Activated CD4-positive, alpha-beta T cell treated with anti-CD3 and anti-CD28 coated beads, Interleukin-2, amount 50 U/mL, for 16 hours (primary cell): ENCODE measurements around the gene ARHGAP30.
"Not testable (repeated sequence)": the region's sequence is repeated elsewhere in the genome, so short reads cannot be mapped to it uniquely, and the experiment has no call there.

Experiments
- DNase-seq: peaks from one replicate; pipeline ENCODE4 v3.0.0-alpha.2; 2020

Gene ARHGAP30

GRCh38 chr1:161068306-161069234, 1.1 kb downstream of the ARHGAP30 start:
- peak; percentile 90 for DNase-seq

- peak; percentile 49 for DNase-seq
Observed at GRCh38 chr1:161066694-161067093, 3.0 kb downstream of the ARHGAP30 start.

- not testable (repeated sequence) for DNase-seq
Observed at GRCh38 chr1:161065681-161066080, 4.0 kb downstream of the ARHGAP30 start.

DNA sequence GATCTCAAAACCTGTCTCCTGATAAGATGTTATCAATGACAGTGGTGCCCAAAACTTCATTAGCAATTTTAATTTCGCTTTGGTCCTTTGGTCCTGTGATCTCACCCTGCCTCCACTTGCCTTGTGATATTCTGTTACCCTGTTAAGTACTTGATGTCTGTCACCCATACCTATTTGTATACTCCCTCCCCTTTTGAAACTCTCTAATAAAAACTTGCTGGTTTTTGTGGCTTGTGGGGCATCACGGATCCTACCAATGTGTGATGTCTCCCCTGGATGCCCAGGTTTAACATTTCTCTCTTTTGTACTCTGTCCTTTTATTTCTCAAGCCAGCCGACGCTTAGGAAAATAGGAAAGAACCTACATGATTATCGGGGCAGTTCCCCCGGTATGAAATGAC, 5.8 kb downstream of the ARHGAP30 start:
- not testable (repeated sequence) for DNase-seq

GRCh38 chr1:161061419-161061818, 8.3 kb downstream of the ARHGAP30 start:
- no peak for DNase-seq

GRCh38 chr1:161059293-161059692, 10.4 kb downstream of the ARHGAP30 start:
- DNase-seq = no peak

DNA sequence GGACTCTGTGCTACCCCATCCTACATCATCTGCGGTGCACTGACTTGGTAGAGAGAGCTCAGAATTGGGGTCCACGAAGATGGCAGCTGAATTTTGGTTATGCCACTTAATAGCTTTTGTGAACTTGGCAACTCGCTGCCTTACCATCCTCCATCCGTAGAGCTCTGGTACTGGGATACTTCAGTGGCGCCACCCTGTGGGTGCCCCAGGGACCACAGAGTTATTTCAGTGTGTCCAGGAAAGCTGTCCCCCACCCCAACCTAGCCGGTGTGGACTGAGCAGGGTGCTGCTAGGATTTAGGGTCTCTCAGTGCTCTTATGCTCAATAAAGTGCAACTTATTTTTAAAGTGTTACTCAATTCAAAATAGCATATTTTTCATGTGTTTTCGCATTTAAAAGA, 14.9 kb downstream of the ARHGAP30 start:
- no peak for DNase-seq

- no peak for DNase-seq
Observed at GRCh38 chr1:161054232-161054631, 15.5 kb downstream of the ARHGAP30 start.

DNA sequence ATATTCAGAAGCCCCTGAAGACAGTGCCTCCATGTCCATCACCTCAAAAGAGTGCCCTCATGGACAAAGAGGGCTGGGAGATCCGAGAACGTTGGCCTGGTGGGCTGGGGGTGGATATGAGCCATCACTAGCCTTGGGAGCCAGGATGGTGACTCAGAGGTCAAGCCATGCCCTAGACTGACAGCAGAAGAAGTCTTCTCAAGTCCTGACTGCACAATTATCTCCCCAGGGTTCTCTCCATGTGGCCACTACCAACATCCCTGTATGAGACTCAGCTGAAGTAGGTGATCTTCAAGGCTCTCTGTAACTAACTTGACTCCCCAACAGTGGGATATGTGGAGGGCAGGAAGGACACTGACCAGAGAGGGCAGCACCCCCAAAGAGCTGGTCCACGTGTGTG, 16.8 kb downstream of the ARHGAP30 start:
- no peak for DNase-seq

DNA sequence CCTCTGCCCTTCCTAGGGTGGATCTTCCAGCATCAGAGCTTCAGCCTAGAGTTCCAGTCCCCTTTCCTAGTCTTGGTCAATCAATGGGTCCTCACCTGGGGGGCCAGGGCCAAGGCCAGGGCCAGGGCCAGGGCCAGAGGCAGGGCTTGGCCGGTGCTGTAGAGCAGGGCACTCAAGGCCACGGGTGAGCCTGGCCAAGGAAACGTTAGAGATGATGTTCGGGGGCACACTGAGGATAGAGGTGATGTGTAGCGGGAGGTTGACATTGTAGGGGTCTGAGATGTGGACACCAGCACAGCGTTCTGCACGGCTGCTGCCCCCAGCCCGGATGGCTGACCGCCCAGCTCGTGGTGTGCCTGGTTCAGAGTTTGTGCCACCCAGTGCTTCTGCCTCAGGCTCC, 18.5 kb downstream of the ARHGAP30 start:
- DNase-seq = no peak

GRCh38 chr1:161048949-161049722, 20.6 kb downstream of the ARHGAP30 start:
- no peak for DNase-seq

DNA sequence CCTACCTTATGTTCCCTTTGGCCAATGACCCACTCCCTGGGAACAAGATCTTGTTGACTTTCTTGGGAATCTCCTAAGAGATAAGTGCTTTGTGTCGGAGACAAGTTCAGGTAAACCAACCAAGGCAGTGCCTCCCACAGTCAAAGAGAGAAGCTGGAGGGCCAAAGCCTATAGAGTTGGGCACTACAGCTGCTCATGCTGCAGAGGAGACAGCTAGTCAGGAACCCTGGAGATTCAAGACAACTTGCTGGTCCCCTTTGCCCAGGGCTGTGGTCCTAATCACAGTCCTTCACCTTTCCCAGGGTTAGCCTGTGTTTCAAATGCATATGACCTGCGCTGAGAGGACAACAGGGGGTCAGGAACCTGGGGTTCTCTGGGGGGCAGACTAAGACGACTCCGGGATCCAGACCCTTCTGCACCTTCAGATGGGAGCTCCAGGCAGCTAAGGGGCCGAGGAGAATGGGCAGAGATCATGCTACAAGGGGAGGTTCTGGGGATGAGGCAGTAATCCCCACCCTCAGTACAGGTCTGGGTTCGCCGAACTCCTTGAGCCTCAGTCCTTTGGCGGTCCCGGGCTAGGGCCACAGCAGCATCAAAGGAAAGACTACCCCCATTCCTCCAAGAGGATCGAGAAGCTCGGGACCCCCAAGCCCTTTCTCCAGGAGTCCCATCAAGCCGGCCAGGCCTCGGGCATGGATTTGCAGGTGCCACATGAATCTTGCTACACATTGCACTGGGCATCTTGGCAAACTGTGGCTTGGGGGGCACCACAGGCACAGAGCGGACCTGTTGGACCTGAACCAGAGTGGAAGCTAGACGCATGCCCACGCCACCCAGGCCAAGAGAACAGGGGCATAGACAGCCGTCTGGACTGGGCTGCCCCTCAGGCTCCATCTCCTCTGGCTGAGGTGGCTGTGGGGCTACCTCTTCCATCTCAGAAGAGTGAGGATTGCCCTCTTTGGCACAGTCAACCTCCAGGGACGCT, 22.0 kb downstream of the ARHGAP30 start:
- no peak for DNase-seq

DNA sequence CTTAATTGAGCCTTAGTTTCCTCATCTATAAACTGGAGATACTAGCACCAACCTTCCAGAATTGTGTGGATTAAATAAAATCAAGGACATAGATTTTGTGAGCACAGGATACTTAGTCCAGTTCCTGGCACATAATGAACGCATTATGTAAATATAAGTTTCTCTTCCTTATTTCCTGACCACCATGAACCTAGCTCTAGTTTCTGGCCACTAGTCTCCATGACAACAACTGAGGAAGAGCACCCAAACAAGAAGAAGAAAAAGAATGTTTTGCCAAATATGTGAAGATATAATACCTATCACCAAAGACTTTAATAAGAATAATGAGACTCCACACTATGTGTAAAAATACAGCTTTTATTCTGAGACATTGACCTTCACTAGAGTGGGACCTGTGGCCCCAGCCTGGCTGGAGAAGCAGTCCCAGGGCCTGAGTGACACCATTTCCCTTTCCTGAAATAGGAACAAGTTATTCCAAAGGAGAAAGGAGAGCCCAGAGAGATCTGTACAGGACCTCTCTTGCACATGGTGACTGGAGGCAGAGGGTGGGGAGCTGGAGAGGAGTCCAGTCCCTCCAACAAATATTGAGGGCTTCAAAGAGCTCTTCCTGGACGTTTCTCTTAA, 23.0 kb downstream of the ARHGAP30 start:
- no peak for DNase-seq

- peak; percentile 96 for DNase-seq
Observed at GRCh38 chr1:161045736-161046604, 23.7 kb downstream of the ARHGAP30 start, which contains the start of gene USF1. Gene USF1, minus strand, starts transcription at chr1:161045977. Its CDS starts 2,702 bp downstream, at chr1:161043275.

GRCh38 chr1:161044908-161045735, 24.6 kb downstream of the ARHGAP30 start:
- DNase-seq = peak; percentile 72

DNA sequence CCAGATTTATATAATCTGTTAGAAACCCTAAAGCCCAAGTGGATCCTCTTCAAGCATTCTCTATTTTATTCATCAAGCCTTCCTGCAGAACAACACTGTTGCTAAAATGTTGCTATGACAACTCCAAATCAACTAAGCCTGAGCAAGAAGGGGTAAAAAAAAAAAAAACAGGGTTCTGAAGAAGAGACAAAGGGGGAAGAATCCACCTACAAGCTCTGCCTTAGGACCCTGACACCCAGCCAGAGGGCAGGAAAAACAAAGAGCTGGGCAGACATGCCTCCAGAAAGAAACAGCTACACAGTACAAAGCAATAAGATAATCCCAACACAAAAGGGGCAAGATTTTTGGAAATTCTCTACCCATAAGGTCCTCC, 25.2 kb downstream of the ARHGAP30 start:
- DNase-seq = peak; percentile 48

DNA sequence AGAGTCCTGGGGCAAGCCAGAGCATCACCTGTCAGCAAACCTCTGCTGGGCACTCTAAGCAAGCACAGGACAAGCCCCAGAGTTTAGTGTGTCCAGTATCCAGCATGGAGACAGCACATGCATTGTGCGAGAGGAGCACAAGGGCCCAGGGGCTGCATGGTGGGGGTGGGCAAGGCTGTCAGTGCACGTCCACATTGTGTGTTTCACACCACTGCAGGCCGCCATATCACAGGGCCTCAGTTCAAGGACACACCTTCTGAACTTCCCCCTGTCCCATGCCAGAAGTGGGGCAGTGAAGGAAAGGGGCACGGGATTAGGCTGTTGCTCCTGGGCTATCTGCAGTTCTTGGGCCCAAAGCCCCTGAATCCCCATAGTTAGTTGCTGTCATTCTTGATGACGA, 30.1 kb downstream of the ARHGAP30 start:
- no peak for DNase-seq

DNA sequence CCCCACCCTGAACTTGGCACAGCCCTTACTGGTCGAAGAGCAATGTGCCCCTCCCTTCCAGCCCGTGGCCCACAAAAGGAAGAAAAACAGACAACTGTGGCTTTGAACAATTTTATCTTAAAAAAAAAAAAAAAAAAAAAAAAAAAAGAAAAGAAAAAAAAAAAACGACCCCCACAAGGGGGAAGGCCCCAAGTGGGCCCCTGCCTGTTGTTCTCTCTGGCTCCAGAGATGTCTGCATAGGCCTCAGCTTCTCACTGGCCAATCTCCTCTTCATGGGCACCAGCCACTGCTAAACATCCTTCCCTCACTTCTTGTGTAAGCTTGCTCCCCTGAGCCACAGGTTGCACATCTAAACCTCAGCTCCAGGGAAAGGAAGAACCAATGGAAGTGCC, 30.5 kb downstream of the ARHGAP30 start:
- DNase-seq = no peak

DNA sequence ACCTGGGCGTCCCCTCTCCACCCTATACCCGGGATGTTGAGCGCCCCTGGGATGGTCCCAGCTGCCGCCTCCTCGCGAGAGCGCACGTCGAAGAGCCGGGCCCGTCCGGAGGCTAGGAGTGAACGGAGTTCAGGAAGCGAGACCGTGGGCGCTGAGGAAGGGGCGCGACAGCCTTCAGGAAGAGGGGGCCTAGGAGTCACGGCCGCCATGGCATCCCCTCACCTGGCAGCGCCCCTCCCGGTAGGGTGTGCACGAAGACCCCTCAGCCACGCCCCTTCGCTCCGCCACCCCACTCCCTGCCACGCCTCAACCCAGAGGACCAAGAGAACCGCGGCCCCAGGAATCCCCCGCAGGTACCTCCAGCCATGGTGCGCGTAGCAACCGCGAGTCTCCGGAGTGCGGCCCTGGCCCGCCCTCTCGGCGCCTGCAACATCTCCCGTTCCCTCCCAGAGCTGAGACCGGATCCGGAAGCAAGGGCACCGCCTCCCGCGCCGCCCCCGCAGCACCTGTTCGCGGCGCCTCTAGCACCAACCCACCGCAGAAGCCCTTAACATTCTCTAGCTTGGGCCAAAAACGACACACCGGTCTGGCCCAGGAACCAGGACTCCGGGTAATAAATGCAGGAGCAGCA, 31.1 kb downstream of the ARHGAP30 start, which contains the start of gene TSTD1:
TSS of gene TSTD1 (minus strand) at position 442 of the 631 bp plus-strand sequence. CDS start at position 367, 75 bp downstream.
- peak; percentile 85 for DNase-seq
